ENCODE data around the gene TSPAN18. TPM values are rescaled to one million over a fixed set of nuclear protein-coding genes. Genes with fewer than 3 reads are reported as not detected.

The TSPAN18 gene
- total RNA-seq, 2 donors from 2014 or later = 2.0 to 7.7 TPM

- ATAC-seq (ENCODE audit: insufficient number of reproducible peaks, low FRiP score, low read depth) (no peak), DNase-seq (ENCODE audit: low spot score) (no peak)
These were observed 182.8 kb downstream of the TSPAN18 start for GRCh38 chr11:44909557-44909956.

GRCh38 chr11:44910591-44910990 is 183.8 kb downstream of the TSPAN18 start:
- H3K27ac ChIP-seq = no peak overlapping the region
- H3K36me3 ChIP-seq = no peaks in the 10 kb centered on the region
- no peaks in the 10 kb centered on the region for H3K9me3 ChIP-seq
- peaks cover 0 to 10% of the 10 kb centered on the region in 2 donors for H3K4me1 ChIP-seq (ENCODE audit: control insufficient read depth in 1 of 2, low read depth in 2 of 2)
- no peak for TF ChIP-seq CTCF (IDR thresholded peaks at IDR 0.05)
- no peak overlapping the region for H3K4me3 ChIP-seq
- ATAC-seq (ENCODE audit: insufficient number of reproducible peaks, low FRiP score, low read depth) (no peak), DNase-seq (ENCODE audit: low spot score) (no peak)
- H3K27me3 ChIP-seq (replicated peaks; ENCODE audit: insufficient read depth) = no peaks in the 10 kb centered on the region

More at GRCh38 chr11:44909557-44909956, 182.8 kb downstream of the TSPAN18 start:
- no peak for TF ChIP-seq CTCF (IDR thresholded peaks at IDR 0.05)
- no peaks in the 10 kb centered on the region for H3K36me3 ChIP-seq
- no peaks in the 10 kb centered on the region for H3K9me3 ChIP-seq
- H3K27me3 ChIP-seq (replicated peaks; ENCODE audit: insufficient read depth) = no peaks in the 10 kb centered on the region
- H3K27ac ChIP-seq = no peak overlapping the region
- H3K4me3 ChIP-seq = no peak overlapping the region
- peaks cover 0 to 10% of the 10 kb centered on the region in 2 donors for H3K4me1 ChIP-seq (ENCODE audit: control insufficient read depth in 1 of 2, low read depth in 2 of 2)

- Histone ChIP-seq H3K27me3 (replicated peaks; ENCODE audit: insufficient read depth) (no peaks in the 10 kb centered on the region), H3K36me3 (no peaks in the 10 kb centered on the region), H3K9me3 (no peaks in the 10 kb centered on the region), H3K4me1 (ENCODE audit: control insufficient read depth in 1 of 2, low read depth in 2 of 2) (peaks cover 0 to 10% of the 10 kb centered on the region in 2 donors), H3K4me3 (no peak overlapping the region), H3K27ac (no peak overlapping the region)
- ATAC-seq (ENCODE audit: insufficient number of reproducible peaks, low FRiP score, low read depth) = peak; percentile 68
- TF ChIP-seq CTCF (IDR thresholded peaks at IDR 0.05) = peak; percentile 87
- peak; percentile 78 for DNase-seq (ENCODE audit: low spot score)
These were observed 184.5 kb downstream of the TSPAN18 start for GRCh38 chr11:44911029-44911814.

- TF ChIP-seq CTCF (IDR thresholded peaks at IDR 0.05) = no peak
- H3K9me3 ChIP-seq = no peaks in the 10 kb centered on the region
- H3K27ac ChIP-seq = no peak overlapping the region
- no peak overlapping the region for H3K4me3 ChIP-seq
- H3K36me3 ChIP-seq = no peaks in the 10 kb centered on the region
- ATAC-seq (ENCODE audit: insufficient number of reproducible peaks, low FRiP score, low read depth) = no peak
- no peak for DNase-seq (ENCODE audit: low spot score)
- H3K4me1 ChIP-seq (ENCODE audit: control insufficient read depth in 1 of 2, low read depth in 2 of 2) = peaks cover 0 to 10% of the 10 kb centered on the region in 2 donors
- no peaks in the 10 kb centered on the region for H3K27me3 ChIP-seq (replicated peaks; ENCODE audit: insufficient read depth)
These were observed 185.7 kb downstream of the TSPAN18 start for GRCh38 chr11:44912270-44912987.

GRCh38 chr11:44913502-44913901 is 186.7 kb downstream of the TSPAN18 start:
- ATAC-seq (ENCODE audit: insufficient number of reproducible peaks, low FRiP score, low read depth) (no peak), DNase-seq (ENCODE audit: low spot score) (no peak)
- H3K4me3 ChIP-seq = no peak overlapping the region
- H3K36me3 ChIP-seq = no peaks in the 10 kb centered on the region
- TF ChIP-seq CTCF (IDR thresholded peaks at IDR 0.05) = no peak
- H3K9me3 ChIP-seq = no peaks in the 10 kb centered on the region
- peaks cover 0 to 10% of the 10 kb centered on the region in 2 donors for H3K4me1 ChIP-seq (ENCODE audit: control insufficient read depth in 1 of 2, low read depth in 2 of 2)
- no peaks in the 10 kb centered on the region for H3K27me3 ChIP-seq (replicated peaks; ENCODE audit: insufficient read depth)
- no peak overlapping the region for H3K27ac ChIP-seq
